ENCODE measurements around the gene FDX1. TPM values are rescaled to one million over a fixed set of nuclear protein-coding genes. Genes with fewer than 3 reads are reported as not detected.

FDX1 gene
- total and polyA plus RNA-seq, 2 donors: 8.5 to 13.7 TPM

DNA sequence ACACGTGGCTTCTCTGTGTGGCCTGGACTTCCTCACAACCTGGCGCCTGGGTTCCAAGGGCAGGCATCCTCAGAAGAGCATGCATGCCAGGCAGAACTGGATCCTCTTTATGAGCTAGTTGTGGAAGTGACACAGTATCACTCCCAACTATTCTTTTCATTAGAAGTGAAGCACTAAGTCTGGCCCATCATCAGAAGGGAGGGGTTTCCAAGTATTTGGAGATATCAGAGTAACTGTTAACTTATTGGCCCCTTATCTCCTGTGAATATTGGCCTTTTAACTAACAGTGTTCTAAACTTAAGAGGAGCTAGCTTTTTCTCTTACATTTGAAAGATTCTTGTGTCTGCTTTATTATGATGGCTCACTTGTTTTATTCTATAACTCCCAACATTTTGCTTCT is 35.5 kb downstream of the FDX1 start:
- no peaks in the 10 kb centered on the region for H3K36me3 ChIP-seq (ENCODE audit: insufficient read depth)
- no peak overlapping the region for H3K4me3 ChIP-seq (ENCODE audit: low read depth, low read length)
- no peak for DNase-seq (ENCODE audit: extremely low spot score)
- 87% methylated on average over 2 of the region's 2 CpGs for WGBS
- H3K4me1 ChIP-seq (ENCODE audit: insufficient read depth): no peaks in the 10 kb centered on the region
- no peak overlapping the region for H3K27ac ChIP-seq (ENCODE audit: low read depth)

GRCh38 chr11:110467556-110467955 is 37.8 kb downstream of the FDX1 start:
- 95% methylated on average over 3 of the region's 3 CpGs for WGBS
- no peak overlapping the region for H3K4me3 ChIP-seq (ENCODE audit: low read depth, low read length)
- DNase-seq (ENCODE audit: extremely low spot score): no peak
- no peak overlapping the region for H3K27ac ChIP-seq (ENCODE audit: low read depth)
- H3K36me3 ChIP-seq (ENCODE audit: insufficient read depth): no peaks in the 10 kb centered on the region
- no peaks in the 10 kb centered on the region for H3K4me1 ChIP-seq (ENCODE audit: insufficient read depth)

DNA sequence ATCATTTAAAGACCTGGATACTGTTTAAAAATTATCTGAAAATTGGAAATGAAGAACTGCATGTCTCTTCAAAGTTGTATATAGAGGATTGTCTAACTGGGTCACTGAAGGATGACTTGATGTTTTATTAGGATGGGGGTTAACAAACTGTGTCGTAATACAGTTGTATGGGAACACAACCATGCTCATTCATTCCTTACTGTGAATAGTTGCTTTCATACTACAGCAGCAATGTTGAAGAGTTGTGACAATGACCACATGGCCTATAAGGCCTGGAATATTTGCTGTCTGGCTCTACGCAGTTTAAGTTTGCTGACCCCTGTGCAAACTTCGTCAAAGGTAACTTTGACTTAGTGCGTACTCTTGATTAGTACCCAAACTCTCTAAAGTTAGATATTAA is 38.4 kb downstream of the FDX1 start:
- no peaks in the 10 kb centered on the region for H3K36me3 ChIP-seq (ENCODE audit: insufficient read depth)
- no peak overlapping the region for H3K4me3 ChIP-seq (ENCODE audit: low read depth, low read length)
- WGBS: 95% methylated on average over 4 of the region's 4 CpGs
- no peak for DNase-seq (ENCODE audit: extremely low spot score)
- no peaks in the 10 kb centered on the region for H3K4me1 ChIP-seq (ENCODE audit: insufficient read depth)
- no peak overlapping the region for H3K27ac ChIP-seq (ENCODE audit: low read depth)

GRCh38 chr11:110469127-110469526 is 39.4 kb downstream of the FDX1 start:
- DNase-seq (ENCODE audit: extremely low spot score): no peak
- Histone ChIP-seq H3K4me3 (ENCODE audit: low read depth, low read length) (no peak overlapping the region), H3K4me1 (ENCODE audit: insufficient read depth) (no peaks in the 10 kb centered on the region), H3K27ac (ENCODE audit: low read depth) (no peak overlapping the region), H3K36me3 (ENCODE audit: insufficient read depth) (no peaks in the 10 kb centered on the region)

DNA sequence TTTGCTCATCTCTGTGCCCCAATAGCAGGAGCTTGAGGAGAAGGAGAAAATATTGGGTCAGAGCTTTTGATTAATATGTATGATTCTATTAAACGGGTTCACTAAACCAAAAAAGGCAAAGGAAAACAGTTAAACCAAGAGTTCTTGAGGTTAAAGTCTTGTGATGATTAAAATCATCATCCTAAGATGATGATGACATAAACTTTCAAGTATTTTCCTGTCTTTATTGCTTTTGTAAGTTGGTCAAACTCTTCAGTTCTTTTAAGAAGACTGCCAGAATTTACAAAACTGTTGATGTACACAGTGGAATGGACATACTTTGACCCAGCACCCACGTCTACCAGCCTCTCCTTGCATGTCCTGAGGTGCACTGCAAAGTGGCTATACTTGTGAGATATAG is 41.0 kb downstream of the FDX1 start:
- WGBS: 80% methylated on average over 2 of the region's 2 CpGs
- Histone ChIP-seq H3K36me3 (ENCODE audit: insufficient read depth) (no peaks in the 10 kb centered on the region), H3K27ac (ENCODE audit: low read depth) (no peak overlapping the region), H3K4me3 (ENCODE audit: low read depth, low read length) (no peak overlapping the region), H3K4me1 (ENCODE audit: insufficient read depth) (no peaks in the 10 kb centered on the region)
- DNase-seq (ENCODE audit: extremely low spot score): no peak

- Histone ChIP-seq H3K36me3 (ENCODE audit: insufficient read depth) (no peaks in the 10 kb centered on the region), H3K4me1 (ENCODE audit: insufficient read depth) (no peaks in the 10 kb centered on the region), H3K27ac (ENCODE audit: low read depth) (no peak overlapping the region), H3K4me3 (ENCODE audit: low read depth, low read length) (no peak overlapping the region)
- 57% methylated on average over 1 of the region's 1 CpG for WGBS
- no peak for DNase-seq (ENCODE audit: extremely low spot score)
Measured at GRCh38 chr11:110471371-110471770, 41.6 kb downstream of the FDX1 start.

DNA sequence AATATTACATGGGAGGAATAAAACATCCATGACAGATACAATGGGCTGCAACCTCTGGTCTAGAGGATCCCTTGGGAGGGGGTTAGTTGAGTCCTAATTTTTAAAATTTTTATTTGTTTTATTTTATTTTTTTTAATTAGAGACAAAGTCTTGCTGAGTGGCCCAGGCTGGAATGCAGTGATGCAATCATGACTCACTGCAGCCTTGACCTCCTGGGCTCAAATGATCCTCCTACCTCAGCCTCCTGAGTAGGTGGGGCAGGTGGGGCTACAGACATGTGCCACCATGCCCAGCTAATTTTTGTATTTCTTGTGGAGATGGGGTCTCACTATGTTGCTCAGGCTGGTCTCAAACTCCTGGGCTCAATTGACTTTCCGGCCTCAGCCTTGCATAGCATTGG is 43.1 kb downstream of the FDX1 start:
- H3K4me1 ChIP-seq (ENCODE audit: insufficient read depth): no peaks in the 10 kb centered on the region
- DNase-seq (ENCODE audit: extremely low spot score): no peak
- no peak overlapping the region for H3K4me3 ChIP-seq (ENCODE audit: low read depth, low read length)
- no peak overlapping the region for H3K27ac ChIP-seq (ENCODE audit: low read depth)
- no peaks in the 10 kb centered on the region for H3K36me3 ChIP-seq (ENCODE audit: insufficient read depth)
- 100% methylated on average over 1 of the region's 1 CpG for WGBS

GRCh38 chr11:110473706-110474105 is 44.0 kb downstream of the FDX1 start:
- Histone ChIP-seq H3K27ac (ENCODE audit: low read depth) (no peak overlapping the region), H3K4me3 (ENCODE audit: low read depth, low read length) (no peak overlapping the region), H3K36me3 (ENCODE audit: insufficient read depth) (no peaks in the 10 kb centered on the region), H3K4me1 (ENCODE audit: insufficient read depth) (no peaks in the 10 kb centered on the region)
- no peak for DNase-seq (ENCODE audit: extremely low spot score)
- WGBS: 31% methylated on average over 7 of the region's 7 CpGs

GRCh38 chr11:110474578-110474977 is 44.8 kb downstream of the FDX1 start:
- no peak overlapping the region for H3K4me3 ChIP-seq (ENCODE audit: low read depth, low read length)
- H3K36me3 ChIP-seq (ENCODE audit: insufficient read depth): no peaks in the 10 kb centered on the region
- no peak overlapping the region for H3K27ac ChIP-seq (ENCODE audit: low read depth)
- DNase-seq (ENCODE audit: extremely low spot score): no peak
- WGBS: 100% methylated on average over 1 of the region's 1 CpG
- H3K4me1 ChIP-seq (ENCODE audit: insufficient read depth): no peaks in the 10 kb centered on the region

- Histone ChIP-seq H3K27ac (ENCODE audit: low read depth) (no peak overlapping the region), H3K4me3 (ENCODE audit: low read depth, low read length) (no peak overlapping the region), H3K36me3 (ENCODE audit: insufficient read depth) (no peaks in the 10 kb centered on the region), H3K4me1 (ENCODE audit: insufficient read depth) (no peaks in the 10 kb centered on the region)
- peak; percentile 18 for DNase-seq (ENCODE audit: extremely low spot score)
- WGBS: 72% methylated on average over 1 of the region's 1 CpG
Measured at GRCh38 chr11:110475671-110476070, 45.9 kb downstream of the FDX1 start.

DNA sequence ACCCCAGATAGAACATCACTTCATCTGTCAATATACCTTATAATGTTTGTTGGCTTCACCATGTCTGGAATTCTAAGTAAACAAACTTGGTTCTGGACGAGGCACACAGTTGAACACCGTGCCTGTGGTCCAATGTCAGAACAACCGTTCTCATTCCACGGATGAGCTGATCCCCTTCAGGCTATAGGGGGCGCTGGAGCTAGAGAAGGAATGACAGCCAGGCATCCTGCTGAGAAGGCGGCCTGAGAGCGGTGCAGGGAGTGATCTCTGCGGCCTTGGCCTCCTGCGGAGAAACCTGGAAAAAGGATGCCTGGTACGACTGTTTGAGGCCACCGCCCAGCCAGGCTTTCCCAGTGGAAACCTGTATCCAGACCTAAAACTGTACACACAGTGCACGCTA is 48.7 kb downstream of the FDX1 start:
- WGBS: 78% methylated on average over 12 of the region's 12 CpGs
- H3K36me3 ChIP-seq (ENCODE audit: insufficient read depth): no peaks in the 10 kb centered on the region
- no peak overlapping the region for H3K27ac ChIP-seq (ENCODE audit: low read depth)
- no peak for DNase-seq (ENCODE audit: extremely low spot score)
- H3K4me3 ChIP-seq (ENCODE audit: low read depth, low read length): no peak overlapping the region
- no peaks in the 10 kb centered on the region for H3K4me1 ChIP-seq (ENCODE audit: insufficient read depth)

- no peaks in the 10 kb centered on the region for H3K36me3 ChIP-seq (ENCODE audit: insufficient read depth)
- 57% methylated on average over 5 of the region's 5 CpGs for WGBS
- H3K4me1 ChIP-seq (ENCODE audit: insufficient read depth): no peaks in the 10 kb centered on the region
- H3K4me3 ChIP-seq (ENCODE audit: low read depth, low read length): no peak overlapping the region
- DNase-seq (ENCODE audit: extremely low spot score): no peak
- no peak overlapping the region for H3K27ac ChIP-seq (ENCODE audit: low read depth)
Measured at GRCh38 chr11:110479108-110480101, 49.7 kb downstream of the FDX1 start.

DNA sequence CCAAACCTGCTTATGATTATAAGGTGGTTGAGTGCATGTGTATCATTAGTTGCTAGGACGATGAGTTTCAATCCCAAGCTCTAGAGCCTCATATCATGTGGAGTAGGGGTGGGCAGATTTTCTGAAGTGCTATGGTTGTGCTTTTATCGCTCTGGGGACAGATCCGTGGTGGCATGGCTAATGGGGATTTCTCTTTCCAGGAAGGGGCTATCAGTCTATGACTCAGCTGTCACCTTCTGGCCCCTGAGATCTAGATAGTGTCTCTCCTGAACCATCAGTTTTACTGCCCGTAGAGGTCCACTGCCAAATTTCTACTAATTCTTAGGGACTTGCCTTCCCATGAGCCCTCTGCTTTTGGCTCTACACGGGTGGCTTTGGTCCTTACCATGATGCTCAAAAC is 51.8 kb downstream of the FDX1 start:
- 94% methylated on average over 5 of the region's 5 CpGs for WGBS
- no peaks in the 10 kb centered on the region for H3K36me3 ChIP-seq (ENCODE audit: insufficient read depth)
- H3K27ac ChIP-seq (ENCODE audit: low read depth): no peak overlapping the region
- H3K4me1 ChIP-seq (ENCODE audit: insufficient read depth): no peaks in the 10 kb centered on the region
- no peak overlapping the region for H3K4me3 ChIP-seq (ENCODE audit: low read depth, low read length)
- DNase-seq (ENCODE audit: extremely low spot score): no peak

DNA sequence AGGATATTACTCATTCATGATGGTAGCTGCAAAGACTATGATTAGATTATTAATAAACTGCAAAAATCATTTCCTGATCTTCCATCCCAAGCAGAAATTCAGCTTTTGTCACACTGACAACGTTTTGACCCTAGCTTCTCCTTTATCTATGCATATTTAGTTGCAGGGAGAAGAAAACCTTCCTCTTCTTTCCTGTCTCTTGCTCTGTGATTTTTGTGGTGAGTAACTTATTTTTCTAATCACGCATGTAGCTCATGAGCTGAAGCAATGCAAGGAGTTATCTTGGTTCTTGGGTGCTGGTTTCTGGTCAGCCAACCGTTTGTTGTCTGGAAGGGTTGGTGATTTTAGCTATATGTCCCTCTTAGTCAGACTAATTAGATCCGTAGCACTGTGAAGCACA is 56.4 kb downstream of the FDX1 start:
- Histone ChIP-seq H3K36me3 (ENCODE audit: insufficient read depth) (no peaks in the 10 kb centered on the region), H3K4me3 (ENCODE audit: low read depth, low read length) (no peak overlapping the region), H3K27ac (ENCODE audit: low read depth) (no peak overlapping the region), H3K4me1 (ENCODE audit: insufficient read depth) (no peaks in the 10 kb centered on the region)
- no peak for DNase-seq (ENCODE audit: extremely low spot score)
- WGBS: 82% methylated on average over 4 of the region's 4 CpGs
